K562 (cell line): ENCODE measurements around the gene MSRB3. TPM values are rescaled to one million over a fixed set of nuclear protein-coding genes. Genes with fewer than 3 reads are reported as not detected.

ENCODE experiments used
- ATAC-seq: fragments of 200-7000 bp; cut with Tn5 transposase; 3 replicates; pipeline ENCODE4 v1.9.1; 2020; ENCODE audit warnings: moderate library complexity
- BruUV-seq: library from RNA; stranded (reverse); fragments of 400-500 nt; replicated peaks from 2 replicates; lab custom pipeline; 2021; lab: Mats Ljungman, UMichigan
- CTCF ChIA-PET: fragments of 300-600 bp; formaldehyde crosslinking; extraction: SDS; loops from one replicate; lab custom pipeline; 2021; ENCODE audit warnings: low intra/inter-chr PET ratio; lab: Yijun Ruan, JAX
- POLR2A ChIA-PET: fragments of 300-600, 350-650 bp; sonication (Branson Sonifier 250); formaldehyde crosslinking; extraction: SDS; loops from one replicate; lab custom pipeline; 2021; ENCODE audit warnings: antibody characterized with exemption, inconsistent platforms; lab: Yijun Ruan, JAX
- DNase-seq, 4 experiments: peaks; one replicate each; pipeline versions ENCODE4 v3.0.0 to v3.0.0-alpha.2; 2011 to 2018; ENCODE audit warnings: low spot score in 3 of 4, mixed read lengths in 3 of 4; ENCODE audit errors: extremely low read depth in 1 of 4
- FAIRE-seq: peaks from 2 replicates; lab custom pipeline; 2011; peaks lifted over from hg19 to GRCh38; lab: Jason Lieb, UNC
- H2AFZ ChIP-seq: 2 replicates; pipeline ENCODE4 v1.6.0; 2011; ENCODE audit warnings: low read depth, low read length, control low read depth, inconsistent platforms
- H3K27ac ChIP-seq: fragments of 200-600 bp; 3 replicates; pipeline ENCODE4 v1.8.0; 2011; ENCODE audit warnings: low read depth, mild to moderate bottlenecking, control low read depth, inconsistent platforms, low read length, moderate library complexity, mixed read lengths; ENCODE audit errors: extremely low read depth
- H3K27me3 ChIP-seq, 2 experiments: fragments of 300-600 bp in 1 of 2; 2 replicates in 1 of 2; 3 replicates in 1 of 2; pipeline versions ENCODE4 v1.6.0 to v1.8.0; 2011; ENCODE audit warnings: inconsistent platforms in 2 of 2, low read length in 2 of 2, mild to moderate bottlenecking in 1 of 2, mixed read lengths in 1 of 2, moderate library complexity in 1 of 2; ENCODE audit not compliant: control insufficient read depth in 2 of 2, insufficient read depth in 2 of 2
- H3K36me3 ChIP-seq: fragments of 300-600 bp; 3 replicates; pipeline ENCODE4 v1.8.0; 2011; ENCODE audit warnings: mild to moderate bottlenecking, low read length, inconsistent platforms; ENCODE audit not compliant: control insufficient read depth, insufficient read depth
- H3K4me1 ChIP-seq, 2 experiments: fragments of 200-600 bp in 1 of 2; replicated peaks in 1 of 2; 2 replicates in 1 of 2; 3 replicates in 1 of 2; pipeline versions ENCODE4 v1.5.1 to v1.8.0; 2011; ENCODE audit warnings: inconsistent platforms in 2 of 2, low read length in 2 of 2, mild to moderate bottlenecking in 1 of 2, mixed read lengths in 1 of 2, moderate library complexity in 1 of 2; ENCODE audit not compliant: control insufficient read depth in 2 of 2, insufficient read depth in 2 of 2
- H3K4me2 ChIP-seq: 2 replicates; pipeline ENCODE4 v1.6.1; 2011; ENCODE audit warnings: low read length, control low read depth, inconsistent platforms, mixed read lengths; ENCODE audit not compliant: insufficient read depth
- H3K4me3 ChIP-seq: fragments of 200-600 bp; sonication (generic), shearing (Covaris generic); 2 replicates; pipeline ENCODE4 v1.5.1; 2016; ENCODE audit warnings: control low read depth, inconsistent platforms
- H3K79me2 ChIP-seq: fragments of 200-600 bp; 3 replicates; pipeline ENCODE4 v1.8.0; 2011; ENCODE audit warnings: low read length, inconsistent platforms; ENCODE audit not compliant: control insufficient read depth, insufficient read depth
- H3K9ac ChIP-seq, 2 experiments: 2 replicates each; pipeline versions ENCODE4 v1.6.0 to v1.6.1; 2011; ENCODE audit warnings: low read depth in 2 of 2, low read length in 2 of 2, control low read depth in 1 of 2, inconsistent platforms in 1 of 2, mild to moderate bottlenecking in 1 of 2, mixed read lengths in 1 of 2; ENCODE audit not compliant: insufficient read depth in 1 of 2
- H3K9me1 ChIP-seq: one replicate; pipeline ENCODE4 v1.6.0; 2011; ENCODE audit warnings: inconsistent platforms, mild to moderate bottlenecking, low read length, moderate library complexity; ENCODE audit not compliant: control insufficient read depth, insufficient read depth
- H3K9me3 ChIP-seq: replicated peaks from 2 replicates; pipeline ENCODE4 v1.5.1; 2011; ENCODE audit warnings: low read depth, low read length, inconsistent platforms; ENCODE audit not compliant: control insufficient read depth, insufficient read depth
- H4K20me1 ChIP-seq: replicated peaks from 2 replicates; pipeline ENCODE4 v1.6.1; 2011; ENCODE audit warnings: low read length, inconsistent platforms, mixed read lengths; ENCODE audit not compliant: control insufficient read depth, insufficient read depth
- EWSR1 ChIP-seq: fragments of 450-650 bp; IDR thresholded peaks from 2 replicates; pipeline ENCODE4 v1.6.1; 2018; ENCODE audit warnings: borderline replicate concordance, mild to moderate bottlenecking, low read depth, moderate library complexity; ENCODE audit not compliant: partially characterized antibody
- FUS ChIP-seq: fragments of 200-400 bp; formaldehyde crosslinking; optimal IDR thresholded peaks from 2 replicates; pipeline ENCODE3; 2017; ENCODE audit warnings: low read depth, low read length
- HIVEP1 ChIP-seq: fragments of 250-450 bp; sonication (Bioruptor Pico); IDR thresholded peaks from 2 replicates; pipeline ENCODE4 v1.4.0; 2020; ENCODE audit warnings: mild to moderate bottlenecking
- JUN ChIP-seq, 2 experiments: sonication (generic) in 1 of 2; formaldehyde crosslinking in 1 of 2; IDR thresholded peaks; 2 replicates each; pipeline versions ENCODE4 v1.6.1 to v1.8.0; 2012 to 2022; ENCODE audit warnings: borderline replicate concordance in 2 of 2, mild to moderate bottlenecking in 2 of 2, improper control_type of control experiment in 1 of 2, low read depth in 1 of 2, low read length in 1 of 2, missing genetic modification reagents in 1 of 2
- MCM2 ChIP-seq: fragments of 450-650 bp; IDR thresholded peaks from 2 replicates; pipeline ENCODE4 v1.6.1; 2017; ENCODE audit warnings: low read depth, mild to moderate bottlenecking
- MCM5 ChIP-seq: fragments of 450-650 bp; IDR thresholded peaks from 2 replicates; pipeline ENCODE4 v1.6.1; 2016; ENCODE audit warnings: low read depth
- MTA3 ChIP-seq: fragments of 450-650 bp; formaldehyde crosslinking; IDR thresholded peaks from 2 replicates; pipeline ENCODE4 v1.6.1; 2017; ENCODE audit warnings: mild to moderate bottlenecking, borderline replicate concordance
- PCBP2 ChIP-seq: fragments of 200-400 bp; formaldehyde crosslinking; IDR thresholded peaks from 2 replicates; pipeline ENCODE4 v1.6.1; 2018; ENCODE audit warnings: low read length, low read depth, mild to moderate bottlenecking, moderate library complexity; ENCODE audit not compliant: poor library complexity, severe bottlenecking
- PML ChIP-seq: IDR thresholded peaks from 2 replicates; pipeline ENCODE4 v1.6.1; 2012; ENCODE audit warnings: low read length, inconsistent platforms
- RAD21 ChIP-seq, 2 experiments: fragments of 250-450 bp in 1 of 2; fragments of 450-650 bp in 1 of 2; sonication (Bioruptor Pico) in 1 of 2; formaldehyde crosslinking in 1 of 2; IDR thresholded peaks in 1 of 2; conservative IDR thresholded peaks in 1 of 2; 2 replicates each; pipeline versions ENCODE4 v1.4.0 to v1.8.0; 2020 to 2022; ENCODE audit warnings: mild to moderate bottlenecking in 2 of 2, moderate library complexity in 1 of 2
- SMC3 ChIP-seq: conservative IDR thresholded peaks from 2 replicates; pipeline ENCODE4 v1.6.1; 2011; ENCODE audit warnings: low read depth, low read length, improper control_type of control experiment; ENCODE audit not compliant: insufficient read depth
- THRB ChIP-seq: fragments of 450-650 bp; formaldehyde crosslinking; conservative IDR thresholded peaks from 2 replicates; pipeline ENCODE4 v1.4.0; 2022; ENCODE audit warnings: mild to moderate bottlenecking, missing genetic modification characterization
- ZNF239 ChIP-seq: fragments of 250-450 bp; sonication (Bioruptor Pico); IDR thresholded peaks from 2 replicates; pipeline ENCODE4 v1.4.0; 2020; ENCODE audit warnings: mild to moderate bottlenecking
- ZNF347 ChIP-seq: fragments of 450-650 bp; formaldehyde crosslinking; IDR thresholded peaks from 2 replicates; pipeline ENCODE4 v1.4.0; 2020; ENCODE audit warnings: low read depth, mild to moderate bottlenecking, moderate library complexity
- ZNF384 ChIP-seq: IDR thresholded peaks from 2 replicates; pipeline ENCODE4 v1.6.1; 2012; ENCODE audit warnings: low read depth, low read length, improper control_type of control experiment
- ZNF445 ChIP-seq: fragments of 250-450 bp; sonication (Bioruptor Pico); IDR thresholded peaks from 2 replicates; pipeline ENCODE4 v1.4.0; 2020; ENCODE audit warnings: low read depth, mild to moderate bottlenecking, moderate library complexity
- WGBS: fragments of 100-300 bp; shearing (Covaris generic); methylation state at CpG from one replicate; pipeline ENCODE4 v1.1.6; 2016; ENCODE audit warnings: low coverage, mixed read lengths; ENCODE audit not compliant: insufficient coverage; ENCODE audit errors: missing lambda C conversion rate; 5-methylcytosine and 5-hydroxymethylcytosine counted together
- in situ Hi-C: fragments of 300-500 bp; cut with MboI; formaldehyde crosslinking; loops from 4 replicates; pipeline ENCODE4 v1.15.0; 2018; ENCODE audit warnings: inconsistent platforms, mixed read lengths
- intact Hi-C: fragments of 100-400 bp; cut with micrococcal nuclease; formaldehyde crosslinking; loops from 2 replicates; pipeline ENCODE4 v1.14.2; 2022
- polyA plus RNA-seq, 8 experiments: library from polyadenylated mRNA; depleted of rRNA in 4 of 8; stranded (reverse) in 5 of 8; unstranded in 3 of 8; fragments of >200 nt; fragmentation: Nextera tagmentation in 2 of 8; fragmentation: Illumina TruSeq in 1 of 8; extraction: Ambion mirVana in 2 of 8; extraction: Trizol in 1 of 8; gene quantifications; 2 replicates each; pipeline versions ENCODE4 v1.2.1 to v1.2.3, GENCODE V29; 2011 to 2014; ENCODE audit warnings: inconsistent platforms in 1 of 8, missing spikeins in 1 of 8
- total RNA-seq, 7 experiments: library from RNA; depleted of rRNA in 6 of 7; stranded (reverse); fragments of >200 nt in 6 of 7; fragmentation: Illumina TruSeq in 2 of 7; extraction: Trizol in 2 of 7; gene quantifications; 2 replicates each; pipeline versions ENCODE4 v1.2.1 to v1.2.3, GENCODE V29; 2011 to 2021; ENCODE audit warnings: low replicate concordance in 1 of 7

The MSRB3 gene
- total and polyA plus RNA-seq, 9 of the 15 experiments (the other 6 are each of a cell fraction or from before 2014, with no cell fraction given) = 0.04 TPM; not detected in 8

DNA sequence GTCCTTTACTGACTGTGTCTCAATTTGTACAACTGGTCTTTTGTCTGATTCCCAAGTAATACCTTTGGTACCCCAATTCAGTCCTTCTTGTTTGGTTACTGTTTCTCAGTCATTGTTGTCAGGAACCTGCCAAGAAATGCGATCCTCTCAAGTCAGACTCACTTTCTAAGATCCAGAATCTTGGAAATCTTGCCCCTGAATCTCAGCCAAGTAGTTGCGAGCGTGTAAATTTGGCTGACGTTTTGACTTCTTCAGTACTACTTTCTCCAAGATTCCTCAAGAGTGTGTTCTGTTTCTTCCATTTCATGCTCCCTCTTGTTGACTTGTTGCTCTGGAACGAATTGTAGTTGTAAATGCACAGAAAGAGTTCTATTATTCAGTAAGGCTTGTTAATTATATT lies 114.0 kb downstream of the MSRB3 start:
- POLR2A ChIA-PET = no interaction called here
- no peak overlapping the region for H3K4me2 ChIP-seq
- WGBS = 0% methylated on average over 5 of the region's 5 CpGs
- no peak overlapping the region for H3K27ac ChIP-seq
- in situ Hi-C loops (no loop called here), intact Hi-C loops (no loop called here)
- no peak overlapping the region for H3K4me3 ChIP-seq
- no peaks in the 10 kb centered on the region for H3K27me3 ChIP-seq
- DNase-seq (no peak), FAIRE-seq (no peak), ATAC-seq (no peak)
- no TSS peak for BruUV-seq
- H3K9me1 ChIP-seq = no peaks in the 10 kb centered on the region
- H3K36me3 ChIP-seq = no peaks in the 10 kb centered on the region
- H3K9me3 ChIP-seq = no peaks in the 10 kb centered on the region
- H3K79me2 ChIP-seq = no peaks in the 10 kb centered on the region
- no peaks in the 10 kb centered on the region for H3K4me1 ChIP-seq
- H2AFZ ChIP-seq = no peak overlapping the region
- no peak overlapping the region for H3K9ac ChIP-seq
- CTCF ChIA-PET = no interaction called here
- H4K20me1 ChIP-seq = no peaks in the 10 kb centered on the region
- no peak for TF ChIP-seq HIVEP1 (CRISPR knock-in tag)
- no peak for TF ChIP-seq MCM2
- no peak for TF ChIP-seq RAD21 (CRISPR knock-in tag; conservative IDR thresholded peaks at IDR 0.05 in 1 of 2, IDR thresholded peaks at IDR 0.05 in 1 of 2)
- TF ChIP-seq ZNF347 (CRISPR knock-in tag) = no peak
- no peak for TF ChIP-seq PML
- no peak for TF ChIP-seq ZNF384
- TF ChIP-seq MCM5 = no peak
- no peak for TF ChIP-seq ZNF445 (CRISPR knock-in tag)
- no peak for TF ChIP-seq EWSR1
- TF ChIP-seq ZNF239 (CRISPR knock-in tag) = no peak
- no peak for TF ChIP-seq PCBP2
- no peak for TF ChIP-seq MTA3
- no peak for TF ChIP-seq THRB
- TF ChIP-seq FUS = no peak
- TF ChIP-seq SMC3 = no peak
- no peak for TF ChIP-seq JUN (IDR thresholded peaks at IDR 0.05; ENCODE audit: borderline replicate concordance, low read depth, low read length)
- TF ChIP-seq JUN (CRISPR knock-in tag; IDR thresholded peaks at IDR 0.05; ENCODE audit: borderline replicate concordance) = no peak
